Neural cell (in vitro differentiated cells): ENCODE measurements around the gene BTBD18.

Experiments
- CTCF ChIP-seq: fragments of 450-650 bp; IDR thresholded peaks from 2 replicates; pipeline ENCODE4 v1.5.1; 2014; ENCODE audit warnings: antibody characterized with exemption, mild to moderate bottlenecking, moderate library complexity; ENCODE audit not compliant: poor library complexity, severe bottlenecking
- EP300 ChIP-seq: fragments of 450-650 bp; conservative IDR thresholded peaks from 2 replicates; pipeline ENCODE4 v1.6.1; 2014; ENCODE audit warnings: antibody characterized with exemption, mild to moderate bottlenecking, moderate library complexity; ENCODE audit not compliant: poor library complexity, severe bottlenecking
- EZH2 ChIP-seq: fragments of 200-600, 300-800 bp; shearing (Covaris generic), sonication (generic); IDR thresholded peaks from 2 replicates; pipeline ENCODE4 v1.6.1; 2014; ENCODE audit warnings: antibody characterized with exemption, low read length, borderline replicate concordance, mild to moderate bottlenecking; ENCODE audit not compliant: insufficient read depth, poor library complexity, severe bottlenecking
- MXI1 ChIP-seq: fragments of 450-650 bp; conservative IDR thresholded peaks from 2 replicates; pipeline ENCODE4 v1.6.1; 2014; ENCODE audit warnings: antibody characterized with exemption, mild to moderate bottlenecking; ENCODE audit not compliant: poor library complexity, severe bottlenecking
- RAD21 ChIP-seq: fragments of 450-650 bp; conservative IDR thresholded peaks from 2 replicates; pipeline ENCODE4 v1.6.1; 2014; ENCODE audit warnings: antibody characterized with exemption, mild to moderate bottlenecking, moderate library complexity
- REST ChIP-seq: IDR thresholded peaks from 2 replicates; pipeline ENCODE4 v1.6.1; 2012; ENCODE audit warnings: borderline replicate concordance
- TAF1 ChIP-seq: IDR thresholded peaks from 2 replicates; pipeline ENCODE4 v1.6.1; 2012; ENCODE audit warnings: low read depth

- TF ChIP-seq RAD21 (no peak), CTCF (no peak), EZH2 (no peak), REST (peak; percentile 72), MXI1 (no peak), EP300 (no peak), TAF1 (no peak)
These were observed 26.9 kb upstream of the BTBD18 start for GRCh38 chr11:57778318-57779037.
